Measurements from ENCODE around the gene ANKRD13B. TPM values are rescaled to one million over a fixed set of nuclear protein-coding genes. Genes with fewer than 3 reads are reported as not detected.

The ANKRD13B gene
- 2.8 and 5.0 TPM in 2 replicates for total RNA-seq

GRCh38 chr17:29592850-29593551, at the start of gene ANKRD13B:
ANKRD13B (plus strand) TSS chr17:29593132; CDS start chr17:29593622, 490 bp downstream.

GRCh38 chr17:29566473-29567303, 26.2 kb upstream of the ANKRD13B start, which contains the start of gene ABHD15:
ABHD15 (minus strand) TSS chr17:29567037; CDS start chr17:29566966, 71 bp downstream.

GRCh38 chr17:29568331-29569244, 24.3 kb upstream of the ANKRD13B start, which contains the start of gene TP53I13:
TP53I13 (plus strand) TSS chr17:29568701; CDS start chr17:29568759, 58 bp downstream.

GRCh38 chr17:29589524-29590410, 3.2 kb upstream of the ANKRD13B start, which contains the start of gene GIT1:
GIT1 (minus strand) TSS chr17:29589648; CDS start chr17:29589378, 270 bp downstream.

GRCh38 chr17:29622337-29623282, 29.7 kb downstream of the ANKRD13B start, which contains the start of gene CORO6:
CORO6 (minus strand) TSS chr17:29622912; CDS start chr17:29621421, 1,491 bp downstream.

Other genes starting within 250 kb of the ANKRD13B start
- 66.6 and 72.6 TPM in 2 replicates for gene TAOK1, start 202.8 kb upstream of the ANKRD13B start, total RNA-seq
- 10.2 TPM in 2 replicates for gene ABHD15, start 26.1 kb upstream of the ANKRD13B start, total RNA-seq
- 69.9 and 88.2 TPM in 2 replicates for gene TP53I13, start 24.4 kb upstream of the ANKRD13B start, total RNA-seq
- 24.1 and 24.7 TPM in 2 replicates for gene GIT1, start 3.5 kb upstream of the ANKRD13B start, total RNA-seq
- gene CORO6, start 29.8 kb downstream of the ANKRD13B start, total RNA-seq: 4.9 and 12.2 TPM in 2 replicates

All from uterine smooth muscle cell (primary cell).